Stimulated activated CD4-positive, alpha-beta T cell treated with anti-CD3 and anti-CD28 coated beads, Interleukin-1b, Interleukin-23, amount 100 ng/mL, for 24 hours (primary cell): ENCODE data around the gene AGBL4.
"Not testable (repeated sequence)": the region's sequence is repeated elsewhere in the genome, so short reads cannot be mapped to it uniquely, and the experiment has no call there.

ENCODE experiments used
- DNase-seq, 4 experiments: peaks; one replicate each; pipeline ENCODE4 v3.0.0-alpha.2; 2020; ENCODE audit warnings: low read depth in 4 of 4, low spot score in 1 of 4

Gene AGBL4

DNA sequence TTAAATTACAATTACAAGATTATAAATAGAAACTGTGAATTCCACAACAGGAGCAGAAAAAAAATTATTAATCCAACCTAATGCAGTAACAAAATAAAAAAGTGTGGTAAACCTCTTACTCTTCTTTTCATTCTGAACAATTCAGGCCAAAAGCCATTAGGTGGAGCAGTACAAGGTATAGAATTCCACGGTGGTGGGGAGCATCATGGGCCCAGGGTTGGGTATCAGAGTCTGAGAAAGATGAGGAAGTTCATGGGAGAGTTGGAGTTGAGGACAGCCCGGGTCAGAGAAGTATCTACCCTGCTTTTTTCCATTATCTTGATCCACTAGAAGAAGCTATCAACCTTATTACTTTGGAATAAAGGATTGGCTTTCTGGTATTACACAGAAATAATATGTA lies 586.9 kb downstream of the AGBL4 start:
- no peak for DNase-seq

DNA sequence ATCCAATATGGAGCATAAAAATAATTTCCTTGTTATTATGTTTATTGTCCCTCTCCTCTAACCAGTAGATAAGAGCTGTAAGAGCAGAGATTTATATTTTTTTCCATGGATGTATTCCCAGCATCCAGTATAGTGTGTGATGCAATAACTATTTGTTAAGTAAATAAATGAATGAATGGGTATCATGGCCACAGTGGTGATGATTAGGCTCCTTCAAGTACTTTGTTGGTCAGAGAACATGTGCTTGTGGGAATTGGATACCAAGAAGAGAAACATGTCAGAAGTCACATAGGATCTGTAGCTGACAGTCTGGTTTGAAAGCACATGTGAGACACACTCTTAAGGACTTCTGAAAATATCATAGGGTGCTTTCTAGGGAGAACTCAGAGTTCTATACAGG lies 588.5 kb downstream of the AGBL4 start:
- no peak for DNase-seq

GRCh38 chr1:49424782-49425181 lies 599.0 kb downstream of the AGBL4 start:
- DNase-seq, result no peak

GRCh38 chr1:49416758-49417157 lies 607.0 kb downstream of the AGBL4 start:
- DNase-seq, result no peak

- DNase-seq, result no peak
Observed at GRCh38 chr1:49408346-49408745, 615.4 kb downstream of the AGBL4 start.

DNA sequence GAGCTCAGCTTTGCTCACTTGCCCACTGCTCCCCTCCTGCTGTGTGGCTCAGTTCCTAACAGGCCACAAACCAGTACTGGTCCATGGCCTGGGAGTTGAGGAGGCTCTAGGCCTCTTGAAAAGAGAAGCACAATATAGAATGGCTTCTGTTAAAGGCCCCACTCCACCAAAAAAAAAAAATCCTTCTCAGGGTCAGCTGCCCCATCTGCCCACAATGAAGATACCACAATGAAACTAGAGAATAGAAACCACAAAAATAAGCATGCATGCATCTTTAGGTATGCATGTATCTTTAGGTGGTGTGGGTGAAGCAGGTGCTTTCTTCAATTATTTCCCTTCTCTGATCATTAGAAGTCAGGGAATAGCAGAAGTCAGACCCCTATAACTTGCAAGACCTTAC lies 626.7 kb downstream of the AGBL4 start:
- DNase-seq, result no peak

- DNase-seq, result no peak
Observed at GRCh38 chr1:49394200-49394599, 629.6 kb downstream of the AGBL4 start.

DNA sequence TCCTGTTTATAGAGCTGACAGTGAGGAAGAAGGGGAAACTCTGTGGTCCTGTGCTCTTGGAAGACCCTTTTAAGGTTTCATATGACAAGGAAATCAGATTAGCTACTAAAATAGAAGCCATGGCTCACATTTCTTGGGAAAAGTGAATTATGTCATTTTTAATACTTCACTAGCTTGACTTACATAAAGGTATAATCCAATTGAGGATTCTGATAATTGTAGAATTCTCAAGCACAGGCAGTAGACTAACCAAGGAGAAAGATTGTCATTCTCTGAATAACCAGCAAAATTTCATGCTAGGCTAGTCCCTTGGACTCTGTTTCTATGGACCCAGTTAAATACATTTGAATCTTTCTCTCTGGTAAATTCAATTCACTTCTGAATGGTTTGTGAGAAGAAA lies 634.1 kb downstream of the AGBL4 start:
- no peak for DNase-seq

GRCh38 chr1:49364676-49365075 lies 659.1 kb downstream of the AGBL4 start:
- no peak for DNase-seq

DNA sequence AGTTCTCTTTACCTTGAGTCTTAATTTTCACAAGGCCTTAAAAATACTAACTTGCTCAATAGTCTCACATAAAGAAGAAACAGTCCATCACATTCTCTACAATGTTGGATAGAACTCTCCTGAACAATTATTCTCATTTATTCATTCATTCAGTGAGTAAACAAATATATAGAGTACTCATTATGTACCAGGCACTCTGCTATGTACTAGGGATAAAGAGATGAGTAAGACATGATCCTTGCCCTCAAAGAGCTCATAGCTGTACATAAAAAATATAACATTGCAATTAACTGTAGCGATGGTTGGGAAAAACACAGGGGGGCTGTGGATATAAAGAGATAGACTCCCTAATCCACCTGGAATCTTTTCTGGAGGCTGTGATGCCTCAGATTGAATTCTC lies 660.1 kb downstream of the AGBL4 start:
- no peak for DNase-seq

- DNase-seq, result no peak
Observed at GRCh38 chr1:49358036-49358435, 665.7 kb downstream of the AGBL4 start.

DNA sequence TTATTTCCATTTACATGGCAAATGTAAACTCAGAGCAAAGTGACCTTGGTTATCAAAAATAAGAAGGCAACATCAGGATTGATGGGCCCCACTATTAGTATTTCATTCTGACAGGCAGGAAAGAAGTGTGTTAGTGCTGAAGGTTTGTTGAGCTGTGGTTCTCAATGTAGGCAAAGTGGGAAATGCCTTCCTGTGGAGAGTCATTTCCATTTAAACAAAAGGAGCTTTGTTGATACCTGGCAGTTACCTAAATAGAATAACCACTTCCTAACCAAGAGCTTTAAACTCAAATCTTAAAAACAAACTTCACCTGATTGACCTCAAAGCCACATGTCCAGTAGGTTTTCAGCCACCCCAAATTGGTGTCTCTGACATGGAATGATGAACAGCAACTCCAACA lies 667.2 kb downstream of the AGBL4 start:
- DNase-seq, result no peak

DNA sequence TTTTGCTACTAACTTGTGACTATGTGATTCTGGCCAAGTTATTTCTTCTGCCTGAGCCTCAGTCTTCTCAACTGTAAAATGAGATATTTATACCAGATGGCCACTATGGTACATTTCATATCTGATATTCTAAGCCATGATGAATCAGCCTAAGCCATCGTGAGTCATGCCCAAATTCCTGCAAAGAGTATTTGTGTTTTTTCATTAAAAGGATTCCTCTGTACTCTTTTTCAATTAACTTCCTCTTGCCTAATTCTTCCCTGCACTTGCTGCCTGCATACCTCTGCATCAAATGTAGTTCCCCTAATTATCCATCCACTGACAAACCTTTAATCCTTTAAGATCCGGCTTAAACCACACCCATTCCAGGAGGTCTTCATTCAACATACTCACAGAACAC lies 672.0 kb downstream of the AGBL4 start:
- DNase-seq, result no peak

DNA sequence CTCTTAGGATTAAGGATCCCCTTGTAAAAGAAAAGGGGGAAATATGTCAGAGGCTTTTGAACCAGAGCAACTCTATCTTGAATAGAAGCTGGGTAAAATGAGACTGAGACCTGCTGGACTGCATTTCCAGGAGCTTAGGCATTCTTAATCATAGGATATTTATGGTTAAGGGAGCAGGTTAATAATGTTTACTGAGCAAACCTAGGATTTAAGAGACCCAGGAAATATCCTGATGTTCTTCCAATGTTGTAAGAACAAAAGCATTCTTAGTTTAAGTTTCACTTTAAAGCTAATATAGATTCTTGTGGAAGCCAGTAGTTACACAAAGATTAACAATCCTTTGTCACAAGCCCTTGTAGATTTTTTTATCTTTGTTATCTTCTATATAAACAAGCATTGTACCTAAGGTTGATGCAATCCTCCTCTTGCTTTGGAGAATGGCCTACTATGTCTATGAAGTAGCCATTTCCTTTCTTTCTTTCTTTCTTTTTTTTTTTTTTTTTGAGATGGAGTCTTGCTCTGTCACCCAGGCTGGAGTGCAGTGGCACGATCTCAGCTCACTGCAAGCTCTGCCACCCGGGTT lies 676.9 kb downstream of the AGBL4 start:
- no peak for DNase-seq

DNA sequence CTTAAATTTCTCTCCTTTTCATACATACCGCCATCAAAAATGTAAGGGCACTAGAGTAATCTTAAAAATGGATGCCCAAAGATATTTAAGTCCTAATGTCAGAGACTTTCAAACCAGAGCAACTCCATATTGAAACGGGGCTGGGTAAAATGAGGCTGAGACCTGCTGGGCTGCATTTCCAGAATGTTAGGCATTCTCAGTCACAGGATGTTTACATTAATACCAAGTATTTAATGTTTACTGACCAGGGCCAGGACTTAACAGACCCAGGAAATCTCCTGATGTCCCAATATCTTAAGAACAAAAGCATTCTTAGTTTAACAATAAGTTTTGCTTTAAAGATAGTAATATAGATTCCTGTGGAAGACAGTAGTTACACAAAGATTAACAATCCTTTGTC lies 683.2 kb downstream of the AGBL4 start:
- DNase-seq, result no peak

DNA sequence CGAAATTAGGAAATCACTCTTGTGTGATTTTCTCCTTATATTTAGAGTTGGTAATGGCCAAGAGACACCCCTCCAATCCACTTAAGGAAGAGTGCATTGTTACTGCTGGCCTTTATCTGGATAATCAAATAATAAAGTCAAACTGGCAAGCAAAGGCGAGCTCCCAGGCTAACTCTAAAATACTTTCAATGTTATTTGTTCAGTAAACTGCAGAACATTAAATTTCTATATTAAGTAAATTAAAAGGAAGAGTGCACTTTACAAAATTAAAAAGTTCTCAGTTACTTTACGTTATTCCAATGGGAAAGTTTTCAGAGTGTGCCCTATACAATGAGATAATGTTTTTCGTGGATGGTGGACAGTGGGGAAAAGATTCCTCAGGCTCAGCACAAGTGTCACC lies 684.7 kb downstream of the AGBL4 start:
- no peak for DNase-seq

- no peak for DNase-seq
Observed at GRCh38 chr1:49337251-49337650, 686.5 kb downstream of the AGBL4 start.

DNA sequence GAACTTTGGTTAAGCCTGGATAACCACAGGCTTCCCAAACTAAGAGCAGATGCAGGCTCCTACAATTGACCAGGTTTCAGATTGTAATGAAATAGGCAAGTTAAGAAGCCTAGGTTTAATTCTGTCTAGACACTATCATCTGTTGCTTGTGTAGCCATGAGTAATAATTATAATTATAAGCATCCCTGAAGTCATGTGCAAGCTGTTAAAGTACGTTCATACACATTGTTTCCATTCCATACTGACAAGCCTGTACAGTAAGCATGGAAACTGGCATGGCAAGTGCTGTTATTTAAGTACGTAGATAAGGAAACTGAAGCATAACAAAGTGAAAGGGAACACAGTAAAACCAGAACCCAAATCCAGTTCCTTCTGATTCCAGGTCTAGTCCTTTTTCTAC lies 689.8 kb downstream of the AGBL4 start:
- DNase-seq, result no peak

GRCh38 chr1:49331066-49331852 lies 692.5 kb downstream of the AGBL4 start:
- DNase-seq, result no peak

DNA sequence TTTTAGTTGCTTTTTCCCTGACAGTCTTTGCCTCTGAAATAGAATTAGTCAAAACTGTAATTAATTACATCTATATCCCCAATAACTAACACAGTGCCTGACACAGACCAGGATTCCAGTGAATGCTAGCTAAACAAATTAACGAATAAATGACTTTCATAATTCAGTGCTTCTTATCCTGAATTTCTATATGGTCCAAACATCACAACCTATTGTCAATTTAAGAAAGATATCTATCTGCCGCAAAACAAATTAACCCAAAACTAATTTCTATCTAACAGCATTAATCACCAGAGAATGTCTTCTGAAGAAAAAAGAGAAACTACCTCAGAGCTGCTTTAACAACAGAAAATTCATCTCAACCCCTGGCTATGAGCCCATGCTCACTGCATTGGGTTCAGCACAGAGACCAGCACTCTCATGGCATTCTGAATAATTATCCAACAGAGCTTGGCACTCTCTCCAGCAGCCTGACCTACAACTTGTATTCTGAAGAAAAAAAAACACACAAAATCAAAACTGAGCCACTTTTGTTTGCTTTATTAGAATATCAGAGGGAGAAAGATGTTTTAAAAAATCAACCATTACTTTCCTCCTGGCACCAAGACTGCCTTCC lies 699.7 kb downstream of the AGBL4 start:
- no peak for DNase-seq

- DNase-seq, result not testable (repeated sequence)
Observed at GRCh38 chr1:49320493-49320892, 703.3 kb downstream of the AGBL4 start.

DNA sequence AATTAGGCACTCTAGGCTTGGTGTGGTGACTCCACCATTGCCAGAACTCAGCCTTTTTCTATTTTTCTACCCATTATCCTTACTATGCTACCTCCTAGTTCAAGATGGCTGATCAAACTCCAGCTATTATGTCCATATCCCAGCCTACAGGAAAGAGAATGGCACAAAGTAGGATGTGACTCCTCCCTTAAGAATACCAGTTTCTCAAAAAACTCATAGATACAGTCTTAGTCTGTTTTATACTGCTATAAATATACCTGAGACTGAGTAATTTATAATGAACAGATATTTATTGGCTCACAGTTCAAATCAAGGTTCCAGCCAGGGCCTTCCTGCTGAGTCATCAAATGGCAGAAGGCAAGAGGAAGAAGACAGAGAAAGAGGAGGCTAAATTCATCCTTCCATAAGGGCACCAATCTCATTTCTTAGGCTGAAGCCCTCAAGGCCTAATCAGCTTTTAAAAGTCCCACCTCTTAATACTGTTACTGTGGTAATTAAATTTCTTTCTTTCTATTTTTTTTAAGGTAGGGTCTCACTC lies 704.3 kb downstream of the AGBL4 start:
- no peak for DNase-seq
